ENCODE measurements around the gene STAG2. TPM values are rescaled to one million over a fixed set of nuclear protein-coding genes. Genes with fewer than 3 reads are reported as not detected.
"Not testable (repeated sequence)": the region's sequence is repeated elsewhere in the genome, so short reads cannot be mapped to it uniquely, and the experiment has no call there.

Gene STAG2
- total RNA-seq, 4 donors from 2014 or later: 79.2 to 131 (median 88.3) TPM

DNA sequence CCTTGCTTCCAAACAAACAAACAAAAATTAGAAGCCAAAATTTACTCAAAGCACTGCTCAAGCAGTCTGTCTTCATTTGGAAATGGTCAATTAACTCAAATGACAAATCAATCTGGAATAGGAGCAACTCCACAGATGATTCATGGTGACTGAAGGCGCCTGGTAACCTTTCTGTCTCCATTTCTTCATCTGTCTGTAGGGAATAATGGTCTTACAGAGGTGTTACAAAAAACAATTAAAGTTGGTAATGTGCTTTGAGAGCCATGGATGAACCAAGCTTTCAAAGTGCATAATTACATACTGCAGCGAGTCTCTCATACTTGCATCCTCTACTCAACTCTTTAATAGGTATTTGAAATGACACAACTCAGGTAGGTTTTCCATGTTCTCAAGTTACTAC is 38.3 kb upstream of the STAG2 start:
- WGBS, 2 donors (ENCODE audit: low coverage in 1 of 2): 78 to 100% methylated on average over 2 of the region's 2 CpGs
- TF ChIP-seq, protein P1, sequence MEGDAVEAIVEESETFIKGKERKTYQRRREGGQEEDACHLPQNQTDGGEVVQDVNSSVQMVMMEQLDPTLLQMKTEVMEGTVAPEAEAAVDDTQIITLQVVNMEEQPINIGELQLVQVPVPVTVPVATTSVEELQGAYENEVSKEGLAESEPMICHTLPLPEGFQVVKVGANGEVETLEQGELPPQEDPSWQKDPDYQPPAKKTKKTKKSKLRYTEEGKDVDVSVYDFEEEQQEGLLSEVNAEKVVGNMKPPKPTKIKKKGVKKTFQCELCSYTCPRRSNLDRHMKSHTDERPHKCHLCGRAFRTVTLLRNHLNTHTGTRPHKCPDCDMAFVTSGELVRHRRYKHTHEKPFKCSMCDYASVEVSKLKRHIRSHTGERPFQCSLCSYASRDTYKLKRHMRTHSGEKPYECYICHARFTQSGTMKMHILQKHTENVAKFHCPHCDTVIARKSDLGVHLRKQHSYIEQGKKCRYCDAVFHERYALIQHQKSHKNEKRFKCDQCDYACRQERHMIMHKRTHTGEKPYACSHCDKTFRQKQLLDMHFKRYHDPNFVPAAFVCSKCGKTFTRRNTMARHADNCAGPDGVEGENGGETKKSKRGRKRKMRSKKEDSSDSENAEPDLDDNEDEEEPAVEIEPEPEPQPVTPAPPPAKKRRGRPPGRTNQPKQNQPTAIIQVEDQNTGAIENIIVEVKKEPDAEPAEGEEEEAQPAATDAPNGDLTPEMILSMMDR (IDR thresholded peaks at IDR 0.05): no peak
- TF ChIP-seq POLR2AphosphoS5 (IDR thresholded peaks at IDR 0.05) (no peak), POLR2A (IDR thresholded peaks at IDR 0.05) (no peak), EP300 (IDR thresholded peaks at IDR 0.05) (no peak)

DNA sequence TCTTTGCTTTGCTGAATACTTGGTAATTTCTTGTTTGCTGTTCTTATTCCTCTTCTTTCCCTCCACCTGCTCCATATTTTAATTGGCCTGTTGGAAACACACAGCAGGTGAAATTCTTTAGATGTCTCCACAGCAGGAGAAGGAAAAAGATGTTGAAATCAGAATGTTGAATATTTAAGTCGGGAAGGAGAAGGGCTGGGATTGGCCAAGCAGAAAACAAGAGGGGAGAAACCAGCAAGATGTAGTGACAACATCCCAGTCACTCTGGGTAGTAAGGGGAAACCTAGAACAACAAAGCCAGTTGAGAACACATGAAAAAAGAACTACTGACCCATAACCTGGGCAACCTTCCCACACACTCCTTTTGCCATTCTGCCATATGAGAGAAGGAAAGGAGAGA is 37.3 kb upstream of the STAG2 start:
- Histone ChIP-seq H3K9me3 (no peaks in the 10 kb centered on the region), H3K36me3 (no peaks in the 10 kb centered on the region), H3K4me1 (no peaks in the 10 kb centered on the region), H3K4me3 (no peak overlapping the region), H3K27ac (no peak overlapping the region), H3K27me3 (no peaks in the 10 kb centered on the region)
- ATAC-seq: no peak
- TF ChIP-seq EP300 (IDR thresholded peaks at IDR 0.05): no peak
- no peak for TF ChIP-seq POLR2AphosphoS5 (IDR thresholded peaks at IDR 0.05)
- no peak for TF ChIP-seq POLR2A (IDR thresholded peaks at IDR 0.05)
- TF ChIP-seq, protein P1 (IDR thresholded peaks at IDR 0.05): no peak
- no CpG with 5 or more reads among the region's 1 CpG for WGBS, 2 donors (ENCODE audit: low coverage in 1 of 2)

More for the DNA sequence above, 38.3 kb upstream of the STAG2 start:
- no peaks in the 10 kb centered on the region for H3K36me3 ChIP-seq
- H3K9me3 ChIP-seq: no peaks in the 10 kb centered on the region
- no peak overlapping the region for H3K4me3 ChIP-seq
- no peaks in the 10 kb centered on the region for H3K27me3 ChIP-seq
- no peak overlapping the region for H3K27ac ChIP-seq
- no peak for ATAC-seq
- H3K4me1 ChIP-seq: no peaks in the 10 kb centered on the region

DNA sequence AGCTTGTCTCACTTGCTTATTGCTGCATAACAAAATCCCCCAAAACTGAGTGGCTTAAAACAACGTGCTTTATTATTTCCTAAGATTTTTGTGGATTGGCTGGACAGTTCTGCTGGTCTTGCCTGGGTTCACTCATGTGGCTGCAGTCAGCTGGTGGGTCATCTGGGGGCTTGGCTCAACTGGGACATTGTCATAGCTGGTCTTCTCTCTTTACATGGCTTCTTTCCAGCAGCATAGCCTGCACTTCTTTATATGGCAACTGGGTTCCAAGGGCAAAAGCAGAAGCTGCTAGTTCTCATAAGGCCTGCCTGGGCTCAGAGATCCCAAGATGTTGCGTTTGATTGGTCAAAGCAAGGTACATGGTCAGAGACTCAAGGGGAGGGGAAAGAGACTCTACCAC is 33.7 kb upstream of the STAG2 start:
- Histone ChIP-seq H3K27ac (no peak overlapping the region), H3K27me3 (no peaks in the 10 kb centered on the region), H3K36me3 (no peaks in the 10 kb centered on the region), H3K9me3 (no peaks in the 10 kb centered on the region), H3K4me3 (no peak overlapping the region), H3K4me1 (no peaks in the 10 kb centered on the region)
- TF ChIP-seq POLR2A (IDR thresholded peaks at IDR 0.05) (no peak), POLR2AphosphoS5 (IDR thresholded peaks at IDR 0.05) (no peak), EP300 (IDR thresholded peaks at IDR 0.05) (no peak)
- TF ChIP-seq, protein P1 (IDR thresholded peaks at IDR 0.05): no peak
- WGBS, 2 donors (ENCODE audit: low coverage in 1 of 2): 50% methylated on average over 1 of the region's 2 CpGs; no CpG with 5 or more reads in 1 of the 2 donors
- no peak for ATAC-seq

DNA sequence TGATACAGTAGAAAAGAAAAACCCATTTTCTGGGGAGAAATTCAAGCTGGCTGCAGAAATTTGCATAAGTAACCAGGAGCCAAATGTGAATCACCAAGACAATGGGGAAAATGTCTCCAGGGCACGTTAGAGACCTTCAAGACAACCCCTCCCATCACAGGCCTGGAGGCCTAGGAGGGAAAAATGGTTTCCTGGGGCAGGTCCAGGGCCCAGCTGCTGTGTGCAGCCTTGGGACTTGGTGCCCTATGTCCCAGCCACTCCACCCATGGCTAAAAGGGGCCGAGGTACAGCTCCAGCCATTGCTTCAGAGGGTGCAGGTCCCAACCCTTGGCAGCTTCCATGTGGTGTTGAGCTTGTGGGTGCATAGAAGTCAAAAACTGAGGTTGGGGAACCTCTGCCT is 29.5 kb upstream of the STAG2 start:
- not testable (repeated sequence) for H3K27ac ChIP-seq, H3K27me3 ChIP-seq, H3K4me1 ChIP-seq, H3K9me3 ChIP-seq, H3K36me3 ChIP-seq, H3K4me3 ChIP-seq, ATAC-seq
- WGBS, 2 donors (ENCODE audit: low coverage in 1 of 2): 40% methylated on average over 1 of the region's 2 CpGs; no CpG with 5 or more reads in 1 of the 2 donors

DNA sequence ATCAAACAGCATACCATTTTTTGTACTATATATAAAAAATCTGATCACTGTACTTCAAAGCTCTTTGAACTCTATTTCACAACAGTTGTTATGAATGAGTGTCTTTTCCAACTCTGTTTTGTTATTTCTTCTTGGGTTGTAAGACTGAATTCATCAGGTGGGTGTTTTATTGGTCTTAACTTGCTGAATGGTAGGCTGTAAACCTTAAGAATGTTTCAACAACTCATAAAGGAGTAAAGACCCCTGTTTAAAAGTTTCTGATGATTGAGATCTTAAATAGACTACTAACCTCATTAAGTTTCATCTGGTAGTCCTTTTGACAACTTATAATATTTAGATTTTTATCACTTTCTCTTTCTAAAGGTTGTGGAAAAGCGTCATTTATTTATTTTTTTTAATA is 18.4 kb upstream of the STAG2 start:
- H3K27ac ChIP-seq: no peak overlapping the region
- H3K4me3 ChIP-seq: no peak overlapping the region
- ATAC-seq: no peak
- H3K4me1 ChIP-seq: no peaks in the 10 kb centered on the region
- no peaks in the 10 kb centered on the region for H3K9me3 ChIP-seq
- TF ChIP-seq, protein P1 (IDR thresholded peaks at IDR 0.05): no peak
- no peaks in the 10 kb centered on the region for H3K27me3 ChIP-seq
- H3K36me3 ChIP-seq: no peaks in the 10 kb centered on the region
- whole genome bisulfite sequencing, 2 donors (ENCODE audit: low coverage in 1 of 2): 0 to 57% methylated on average over 1 of the region's 1 CpG

DNA sequence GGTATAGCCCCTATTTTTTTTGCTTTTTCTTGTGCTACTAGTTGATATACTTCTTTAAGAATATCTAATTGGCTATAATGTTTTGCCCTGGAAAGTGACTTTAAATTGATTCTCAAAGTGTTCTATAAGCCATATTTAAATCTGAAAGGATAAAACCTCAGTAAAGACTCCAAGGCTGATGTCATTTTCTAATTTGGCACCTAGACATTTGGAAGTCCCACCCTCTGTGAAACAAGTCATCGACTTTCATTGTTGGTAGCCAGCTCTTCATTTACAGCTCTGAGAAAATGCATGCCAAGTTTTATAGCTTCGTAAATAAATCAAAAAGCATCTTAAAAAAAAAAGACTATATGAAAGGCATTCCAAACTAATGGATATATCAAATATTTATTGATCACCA is 18.0 kb upstream of the STAG2 start:
- WGBS, 2 donors (ENCODE audit: low coverage in 1 of 2): 24 to 58% methylated on average over 2 of the region's 2 CpGs

More for the DNA sequence above, 18.0 kb upstream of the STAG2 start:
- TF ChIP-seq EP300 (IDR thresholded peaks at IDR 0.05) (no peak), POLR2AphosphoS5 (IDR thresholded peaks at IDR 0.05) (no peak), POLR2A (IDR thresholded peaks at IDR 0.05) (no peak)
- TF ChIP-seq, protein P1 (IDR thresholded peaks at IDR 0.05): no peak
- Histone ChIP-seq H3K9me3 (no peaks in the 10 kb centered on the region), H3K27me3 (no peaks in the 10 kb centered on the region), H3K27ac (no peak overlapping the region), H3K4me1 (no peaks in the 10 kb centered on the region), H3K4me3 (no peak overlapping the region), H3K36me3 (no peaks in the 10 kb centered on the region)
- ATAC-seq: no peak
